GM19395 (cell line): ENCODE data around the gene LAMA2.

Source experiments
- ATAC-seq: cut with Tn5 transposase; IDR thresholded peaks from one replicate; pipeline ENCODE4 v1.9.1; 2021; ENCODE audit warnings: mild to moderate bottlenecking, moderate library complexity; ENCODE audit not compliant: unreplicated experiment

Gene LAMA2

DNA sequence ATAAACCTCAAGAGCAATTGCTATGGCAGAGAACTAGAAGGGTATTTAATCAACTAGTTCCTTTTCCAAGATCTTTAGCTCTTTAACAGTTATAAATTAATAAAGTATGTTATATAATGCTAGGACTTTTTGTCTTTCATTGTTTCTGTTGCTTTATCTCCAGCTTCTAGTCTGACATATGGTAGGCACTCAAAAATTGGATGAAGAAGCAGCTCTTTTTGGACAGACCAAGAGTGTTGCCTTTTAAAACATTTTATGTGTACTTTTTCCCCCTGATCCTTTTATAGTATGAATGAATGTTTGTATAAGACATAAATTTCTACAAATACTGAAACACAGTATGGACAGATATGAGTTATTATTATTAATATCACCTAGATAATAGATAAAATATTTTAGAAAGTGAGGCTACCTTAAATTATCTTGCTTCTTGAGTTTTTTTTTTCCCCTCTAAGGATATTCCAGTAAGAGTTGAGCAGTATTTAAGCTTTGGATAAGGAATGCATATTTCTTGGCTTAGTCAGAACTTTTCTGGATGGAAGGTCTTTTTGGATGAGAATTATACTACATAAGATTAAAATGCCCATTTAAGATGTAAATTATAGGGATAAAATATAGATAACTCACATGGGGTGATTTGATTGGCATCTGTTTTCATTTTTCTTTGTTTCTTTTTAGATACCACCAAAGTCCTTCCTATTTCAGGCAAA lies 16.6 kb downstream of the LAMA2 start:
- no peak for ATAC-seq

DNA sequence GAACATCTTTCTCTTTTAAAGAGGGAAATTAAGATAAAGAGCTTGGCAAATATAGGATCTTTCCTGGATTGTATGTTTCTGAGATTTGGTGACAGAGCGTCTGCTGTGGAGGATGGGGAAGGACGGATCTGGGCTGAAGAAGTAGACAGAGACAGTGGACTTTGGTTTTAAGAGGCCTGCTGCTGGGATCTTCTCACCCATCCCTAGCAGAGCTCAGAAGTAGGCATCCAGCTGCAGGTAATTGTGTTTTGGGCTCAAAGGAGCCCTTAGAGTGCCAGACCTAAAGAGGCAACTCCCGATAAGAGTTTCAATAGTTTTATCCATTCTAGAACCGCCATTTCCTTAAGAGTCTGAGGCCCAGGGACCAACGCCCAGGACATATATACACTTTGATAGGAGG lies 20.8 kb downstream of the LAMA2 start:
- no peak for ATAC-seq

DNA sequence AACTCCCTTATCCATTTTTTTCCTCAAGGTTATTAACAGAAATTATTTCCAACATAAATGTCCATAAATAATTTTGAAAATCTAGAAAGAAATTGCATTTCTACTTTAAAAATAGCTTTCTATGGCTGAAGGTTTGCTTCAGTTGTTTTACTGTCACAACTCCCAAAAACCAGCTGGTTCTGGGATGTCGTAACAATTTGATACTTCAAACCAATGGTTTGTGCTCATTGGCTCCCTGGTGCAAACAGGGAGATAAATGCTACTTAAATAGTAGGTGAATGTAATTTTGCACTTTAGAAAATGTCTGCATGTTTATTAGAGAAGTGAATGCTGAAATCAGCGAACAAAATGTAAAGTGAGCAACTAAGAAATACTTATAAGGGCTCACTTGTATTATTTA lies 31.1 kb downstream of the LAMA2 start:
- no peak for ATAC-seq

DNA sequence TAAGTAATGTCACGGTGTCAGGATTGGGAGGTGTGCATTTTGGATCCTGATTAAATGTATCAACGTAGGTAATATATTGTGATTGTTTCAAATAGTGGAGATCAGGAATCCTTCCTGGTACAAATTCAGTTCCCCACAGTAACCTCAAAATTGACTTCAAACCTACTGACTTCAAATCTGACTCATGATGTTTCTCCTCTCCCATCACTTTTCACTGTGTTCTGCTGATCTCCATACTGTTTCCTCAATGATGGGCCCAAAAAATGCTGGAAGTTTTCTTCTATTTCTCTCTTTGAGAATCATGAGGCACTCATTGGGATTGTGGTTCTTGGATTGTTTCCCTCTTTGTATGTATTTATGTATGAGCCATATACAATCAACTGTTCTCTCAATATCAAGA lies 35.9 kb downstream of the LAMA2 start:
- ATAC-seq, result no peak

DNA sequence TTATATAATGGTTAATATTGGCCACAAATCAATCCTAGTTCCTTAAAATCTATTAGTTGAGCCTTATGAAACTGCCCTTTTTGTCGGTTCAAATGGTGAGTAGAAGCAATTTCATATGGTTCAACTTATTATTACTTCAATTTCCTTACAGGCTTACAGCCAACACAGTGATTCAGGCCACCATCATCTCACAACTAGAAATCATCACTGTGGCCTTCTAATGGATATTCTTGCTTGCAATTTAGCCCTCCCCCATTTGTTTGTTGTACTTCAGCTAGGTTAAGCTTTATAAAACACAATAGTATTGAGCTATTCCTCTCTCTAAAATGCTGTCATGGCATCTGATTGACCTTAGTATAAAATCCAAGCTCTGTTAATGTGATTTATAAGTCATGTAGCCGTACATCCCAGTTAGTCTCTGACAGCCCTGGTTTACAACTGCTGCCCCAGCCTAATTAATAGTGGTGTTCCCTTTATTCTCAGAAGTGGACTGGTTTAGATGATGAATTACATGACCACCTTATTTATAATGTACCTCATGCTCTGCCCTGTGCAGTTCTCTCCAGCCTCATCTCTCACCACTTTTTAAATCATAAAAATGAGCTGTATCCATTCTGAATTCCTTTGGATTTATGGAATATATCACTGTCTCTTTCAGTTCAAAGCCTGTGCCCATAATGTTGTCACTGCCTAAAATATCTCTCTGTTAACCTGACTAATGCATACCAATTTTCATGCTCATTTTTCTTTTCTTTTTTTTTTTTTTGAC lies 36.7 kb downstream of the LAMA2 start:
- ATAC-seq, result no peak

DNA sequence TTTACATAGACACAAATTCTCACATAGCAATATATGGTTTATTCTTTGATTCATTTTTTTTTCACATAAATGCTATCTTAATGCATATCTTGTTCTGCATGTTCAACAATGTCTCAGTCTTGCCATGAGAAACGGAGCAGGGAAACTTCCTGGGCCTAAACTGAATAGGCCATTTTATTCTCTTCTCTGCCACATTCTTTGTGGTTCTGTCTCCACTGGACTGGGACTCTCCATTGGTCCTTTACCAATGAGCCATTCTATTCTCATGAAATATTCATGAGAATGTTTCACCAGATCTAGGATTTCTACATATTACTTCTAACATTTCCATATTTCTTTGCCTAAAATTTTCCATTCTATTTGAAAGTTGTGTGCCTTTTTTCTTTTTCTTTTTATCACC lies 42.8 kb downstream of the LAMA2 start:
- ATAC-seq, result no peak

DNA sequence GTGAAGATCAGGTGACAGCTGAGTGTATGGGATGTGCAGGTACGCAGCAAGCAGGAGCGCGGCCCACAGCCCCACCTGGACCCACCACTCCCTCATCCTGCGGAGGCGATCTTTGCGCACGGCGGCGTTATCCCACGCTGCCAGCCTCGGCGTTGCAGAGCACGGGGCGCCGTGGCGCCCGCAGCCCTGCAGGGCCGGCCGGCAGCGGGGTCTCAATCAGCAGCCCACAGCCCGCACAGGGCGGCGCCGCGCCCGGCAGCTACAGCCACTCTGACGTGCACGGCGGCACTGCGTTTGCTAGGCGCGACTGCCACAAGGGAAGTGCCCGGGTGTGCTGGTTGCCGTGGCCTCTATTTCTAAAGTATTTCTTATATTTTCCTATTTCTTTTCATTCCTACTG lies 46.9 kb downstream of the LAMA2 start:
- no peak for ATAC-seq

DNA sequence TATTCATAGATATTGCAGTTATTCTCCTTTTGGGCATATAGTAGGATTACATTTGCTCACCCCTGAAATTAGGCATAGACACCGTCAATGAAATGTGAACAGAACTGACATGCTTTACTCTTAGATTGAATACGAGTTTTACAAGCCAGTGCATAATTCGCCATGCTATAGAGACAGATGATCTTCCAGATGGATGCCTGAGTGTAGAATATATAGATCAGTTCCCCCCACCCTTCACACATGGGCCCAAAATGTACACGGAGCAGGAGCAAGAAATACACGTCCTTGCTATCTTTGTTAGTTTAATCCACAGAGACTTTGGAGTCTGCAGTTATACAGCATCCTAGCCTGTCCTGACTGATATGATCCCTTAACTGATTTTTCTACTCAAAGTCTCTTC lies 47.4 kb downstream of the LAMA2 start:
- no peak for ATAC-seq

DNA sequence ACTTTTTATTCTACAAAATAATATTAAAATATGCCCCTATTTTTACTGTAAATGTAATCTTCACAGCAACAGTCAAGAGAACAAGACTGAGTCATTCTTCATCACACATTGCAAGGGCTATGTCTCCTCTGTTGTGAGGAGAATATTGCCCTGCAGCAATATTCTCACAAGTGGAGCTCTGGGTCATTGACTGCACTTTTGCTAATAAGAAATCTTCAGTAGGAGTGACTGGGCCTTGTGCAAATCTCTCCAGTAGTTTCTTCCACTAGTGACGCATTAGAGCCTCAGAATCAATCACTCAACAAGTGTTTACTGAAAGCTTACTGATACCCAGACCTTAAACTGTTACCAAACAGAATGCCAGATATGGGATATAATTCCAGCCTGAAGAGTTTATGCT lies 49.1 kb downstream of the LAMA2 start:
- no peak for ATAC-seq

DNA sequence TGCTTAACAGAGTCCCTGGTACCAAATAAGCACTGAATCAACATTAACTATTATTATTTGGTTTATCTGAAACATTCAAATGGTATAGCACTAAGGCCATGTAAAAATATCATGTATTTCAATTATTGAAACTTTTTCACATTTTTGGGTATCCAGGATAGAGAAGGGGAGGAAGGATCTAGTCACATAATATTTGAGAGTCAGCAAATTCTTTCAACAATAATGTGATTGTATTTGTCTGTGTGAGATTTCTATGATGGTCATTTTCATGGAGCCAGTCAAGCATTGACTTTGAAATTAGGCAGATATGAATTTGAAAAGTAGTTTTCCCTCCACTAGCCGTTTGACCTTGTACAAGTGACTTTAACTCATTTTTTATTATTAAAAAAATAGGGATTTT lies 67.9 kb downstream of the LAMA2 start:
- no peak for ATAC-seq

DNA sequence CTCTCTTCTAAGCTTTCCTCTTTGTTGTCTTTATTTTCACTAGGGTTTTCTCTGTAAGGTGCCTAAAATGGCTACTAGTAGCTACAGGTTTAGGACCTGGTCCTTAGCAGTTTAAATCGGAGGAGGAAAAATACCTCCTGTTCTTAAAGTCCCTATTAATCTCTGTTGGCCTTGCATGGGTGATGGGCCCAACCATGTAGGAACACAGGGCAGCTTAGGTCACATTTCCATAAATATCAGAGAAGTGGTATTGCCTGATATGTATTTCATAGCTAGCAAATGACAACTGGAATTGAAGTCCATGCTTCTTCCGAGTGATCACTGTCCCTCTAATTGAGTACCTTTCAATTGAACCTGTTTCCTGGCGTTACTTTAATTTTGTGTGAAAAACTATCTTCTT lies 70.0 kb downstream of the LAMA2 start:
- ATAC-seq, result no peak

DNA sequence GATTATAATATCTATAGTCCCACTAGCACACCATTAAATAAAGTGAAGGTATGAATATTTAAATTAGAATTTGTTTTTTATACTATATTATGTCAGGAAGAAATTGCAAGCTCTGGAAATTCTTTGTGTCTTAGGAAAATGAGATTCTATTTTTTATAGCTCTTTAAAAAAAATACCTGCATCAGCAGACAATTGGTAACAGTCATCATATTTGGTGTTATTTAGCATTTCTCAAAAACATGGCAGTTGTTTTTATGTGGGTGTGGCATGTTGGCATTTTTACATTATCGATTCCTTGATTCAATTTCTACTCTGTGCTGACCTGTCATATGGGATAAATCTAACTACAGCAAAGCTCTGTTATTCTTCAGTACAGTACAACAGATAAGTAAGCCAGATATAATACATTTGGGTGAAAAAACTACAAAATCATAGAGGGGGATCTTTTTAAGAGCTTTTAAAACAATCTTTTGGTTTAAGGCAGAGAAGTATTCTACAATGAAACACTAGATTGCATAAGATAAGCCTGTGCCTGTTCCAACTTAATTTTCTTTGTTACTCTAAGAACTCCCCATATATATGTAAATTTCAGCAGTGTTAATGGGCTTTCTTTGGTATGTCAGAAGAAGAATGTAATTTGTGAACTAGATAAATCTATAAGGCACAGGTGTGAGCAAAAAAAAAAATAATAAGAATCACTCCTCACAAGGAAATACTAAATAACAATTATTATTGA lies 71.5 kb downstream of the LAMA2 start:
- no peak for ATAC-seq

DNA sequence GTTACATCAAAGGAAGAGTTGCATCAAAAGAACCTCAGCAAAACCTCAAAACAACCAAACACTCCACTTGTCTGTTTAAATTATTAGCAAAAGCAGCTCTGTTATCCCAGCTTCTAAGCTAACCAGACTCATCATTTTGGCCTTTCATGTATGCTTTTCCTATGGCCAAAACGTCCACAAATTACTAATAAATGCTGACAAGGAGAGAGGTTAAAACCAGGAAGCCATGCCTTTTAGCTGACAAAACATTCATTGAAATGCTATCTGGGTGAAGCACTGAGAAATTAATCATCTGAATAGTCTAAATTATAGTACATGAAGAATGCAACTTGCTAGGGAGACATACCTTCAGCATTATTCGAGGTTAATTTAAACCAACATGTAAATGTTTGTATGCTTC lies 80.6 kb downstream of the LAMA2 start:
- no peak for ATAC-seq

DNA sequence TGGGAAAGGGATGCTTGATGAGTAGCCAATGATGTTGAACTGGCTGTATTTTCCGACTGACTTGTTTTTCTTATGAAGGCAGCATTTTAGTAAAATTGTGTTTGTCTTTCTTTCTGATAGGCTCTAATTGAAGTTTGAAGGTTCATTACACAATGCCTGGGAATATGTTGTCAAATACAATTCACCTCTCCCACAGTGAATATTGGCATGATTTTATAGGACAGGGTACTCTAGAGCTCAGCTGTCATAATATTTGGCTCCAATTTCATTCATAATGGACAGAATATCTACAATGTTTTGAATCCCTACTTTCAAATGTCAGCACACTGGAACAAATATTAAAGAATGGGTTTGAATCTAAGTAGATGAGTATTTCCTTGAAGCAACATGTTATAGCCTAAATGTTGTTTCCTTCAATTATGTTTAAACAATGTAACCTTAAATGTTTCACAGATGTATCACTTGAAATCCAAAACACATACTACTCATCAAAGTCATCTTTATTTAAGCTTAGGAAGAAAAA lies 81.4 kb downstream of the LAMA2 start:
- no peak for ATAC-seq

DNA sequence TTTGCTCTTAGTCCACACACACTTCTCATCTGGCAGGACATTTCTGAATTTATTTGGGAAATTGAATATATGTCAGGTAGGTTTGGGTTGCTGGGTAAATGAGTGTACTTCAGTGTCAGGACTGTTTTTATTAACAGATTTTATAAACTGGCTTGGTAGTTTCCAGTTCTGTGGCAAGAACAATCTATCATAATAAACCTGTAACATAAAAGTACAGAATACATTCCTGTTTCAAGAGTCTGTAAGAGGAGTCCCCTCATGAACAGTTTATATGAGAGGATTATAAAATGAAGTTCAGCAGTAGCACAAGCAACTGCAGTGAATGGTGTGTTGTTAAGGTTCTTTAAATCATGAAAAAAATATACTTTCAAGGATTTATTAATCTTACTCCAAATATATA lies 81.8 kb downstream of the LAMA2 start:
- ATAC-seq, result no peak

DNA sequence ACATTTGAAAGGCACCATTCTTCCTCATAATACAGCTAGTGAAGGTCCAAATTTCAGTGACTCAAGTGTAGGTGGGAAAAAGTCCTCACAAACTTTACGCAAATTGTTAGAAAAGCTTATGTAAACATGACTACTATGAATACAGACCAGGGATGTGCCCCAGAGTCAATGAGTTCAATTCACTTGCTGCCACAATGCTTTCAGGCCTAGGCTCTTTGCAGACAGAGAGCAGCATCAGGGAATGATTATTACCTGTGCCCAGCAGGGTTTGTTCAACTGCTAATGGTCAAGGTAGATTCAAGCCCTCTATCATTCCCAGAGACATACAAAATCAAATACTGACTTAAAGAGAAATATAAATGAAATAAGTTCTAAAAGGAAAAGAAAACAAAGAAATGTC lies 84.0 kb downstream of the LAMA2 start:
- ATAC-seq, result no peak

DNA sequence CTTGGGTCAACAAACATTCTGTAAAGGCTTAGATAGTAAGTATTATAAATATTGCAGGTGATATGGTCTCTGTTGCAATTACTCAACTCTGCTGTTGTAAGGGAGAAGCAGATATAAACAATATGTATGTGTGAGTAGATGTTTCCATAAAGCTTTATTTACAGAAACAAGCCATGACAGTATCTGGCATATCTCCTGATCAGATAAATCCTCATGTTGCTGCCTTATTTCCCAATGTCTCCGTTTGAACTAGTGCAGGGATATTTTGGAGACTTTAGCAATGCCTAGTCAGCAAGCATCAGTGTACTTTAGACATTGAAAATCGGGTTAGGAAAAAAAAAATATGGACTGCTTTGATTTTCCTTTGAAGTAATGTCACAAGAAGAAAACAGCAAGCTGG lies 96.1 kb downstream of the LAMA2 start:
- no peak for ATAC-seq

DNA sequence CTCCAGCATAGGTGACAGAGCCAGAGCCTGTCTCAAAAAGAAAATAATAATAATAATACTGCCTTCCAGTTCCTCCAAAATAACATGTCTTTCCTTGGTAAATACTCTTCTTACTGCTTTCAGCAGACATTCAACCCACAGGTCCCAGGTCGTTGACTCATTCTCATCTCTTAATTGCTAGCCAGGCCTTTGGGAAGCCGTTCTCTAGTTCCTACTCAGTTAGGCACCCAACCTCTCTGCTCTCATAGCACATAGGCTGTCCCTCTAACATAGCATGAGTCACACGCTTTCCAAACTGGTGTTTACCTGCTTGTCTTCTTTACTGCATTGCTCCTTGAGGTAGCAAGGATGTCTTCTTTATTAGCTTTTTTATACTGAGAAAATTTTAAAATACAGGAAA lies 98.8 kb downstream of the LAMA2 start:
- no peak for ATAC-seq

DNA sequence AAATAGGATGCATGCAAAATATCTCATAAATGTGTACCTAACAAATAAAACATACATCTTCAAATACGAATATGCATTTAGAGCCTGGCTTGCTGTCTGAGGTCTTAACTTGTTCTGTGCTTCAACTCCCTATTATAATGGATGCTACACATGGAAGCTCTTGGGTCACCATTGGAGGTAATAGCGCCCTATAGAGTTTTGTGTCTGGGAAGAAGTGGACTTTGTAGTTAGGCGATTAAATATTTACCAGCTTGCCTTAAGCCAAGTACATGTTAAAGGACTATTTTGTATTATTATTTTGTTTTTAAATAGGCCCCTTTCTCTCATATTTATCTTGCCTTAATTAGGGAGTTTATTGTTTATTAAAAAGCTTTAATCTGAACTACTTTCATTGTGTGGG lies 107.4 kb downstream of the LAMA2 start:
- ATAC-seq, result no peak

DNA sequence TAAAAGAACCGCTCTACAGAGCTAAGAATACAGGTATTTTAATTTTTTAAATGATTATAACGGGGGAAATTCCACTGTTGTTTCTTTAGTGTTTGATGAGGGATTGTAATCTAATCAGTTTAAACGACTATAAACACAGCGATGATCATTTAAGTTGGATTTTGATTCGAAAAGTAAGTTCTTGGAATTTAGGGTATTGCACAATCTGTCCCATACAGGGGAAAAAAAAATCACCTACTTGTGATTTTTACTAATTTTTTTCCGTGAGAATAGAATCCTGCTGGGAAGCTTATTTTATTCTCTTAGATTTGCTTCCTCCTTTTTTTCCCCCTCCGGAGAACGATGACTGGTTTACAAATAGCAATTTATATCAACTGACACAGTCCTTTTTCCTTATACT lies 108.0 kb downstream of the LAMA2 start:
- no peak for ATAC-seq

DNA sequence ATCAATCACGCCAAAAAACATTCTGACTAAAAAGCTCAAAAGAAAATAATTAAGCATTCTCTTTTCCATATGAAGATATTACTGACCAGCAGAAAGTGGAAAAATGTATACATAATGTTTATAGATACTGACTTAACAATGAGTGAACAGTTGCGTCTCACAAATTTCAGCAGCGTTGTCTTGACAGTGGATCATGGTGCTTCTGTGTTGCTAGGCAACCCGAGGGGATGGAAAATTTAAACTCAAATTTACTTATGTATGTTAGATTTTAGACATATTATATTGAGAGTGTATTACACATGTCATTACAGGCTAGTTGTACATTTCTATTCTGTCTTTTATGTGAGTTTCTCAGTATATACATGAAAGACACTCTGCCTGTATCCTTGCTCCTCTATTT lies 110.2 kb downstream of the LAMA2 start:
- no peak for ATAC-seq

DNA sequence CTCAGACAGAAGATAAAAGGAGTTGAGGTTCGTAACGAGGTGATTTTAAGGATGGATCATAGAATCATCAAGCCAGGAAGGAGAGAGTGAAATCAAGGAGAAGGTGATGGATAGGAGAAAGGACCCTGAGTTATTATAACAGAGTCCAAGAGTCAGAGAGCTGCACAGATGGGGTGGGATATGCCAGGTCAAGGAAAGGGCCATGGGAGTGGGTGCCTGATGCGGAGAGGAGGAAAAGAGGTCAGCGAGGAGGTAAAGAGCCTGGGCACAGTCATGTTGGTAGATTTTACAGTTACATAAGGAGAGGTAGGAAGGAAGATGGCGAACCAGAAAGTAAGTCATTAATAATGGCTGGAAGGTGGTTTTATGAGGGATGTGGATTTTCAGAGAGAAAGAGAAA lies 114.9 kb downstream of the LAMA2 start:
- no peak for ATAC-seq
